ENCODE results near the gene LRRC4C.

LRRC4C gene

DNA sequence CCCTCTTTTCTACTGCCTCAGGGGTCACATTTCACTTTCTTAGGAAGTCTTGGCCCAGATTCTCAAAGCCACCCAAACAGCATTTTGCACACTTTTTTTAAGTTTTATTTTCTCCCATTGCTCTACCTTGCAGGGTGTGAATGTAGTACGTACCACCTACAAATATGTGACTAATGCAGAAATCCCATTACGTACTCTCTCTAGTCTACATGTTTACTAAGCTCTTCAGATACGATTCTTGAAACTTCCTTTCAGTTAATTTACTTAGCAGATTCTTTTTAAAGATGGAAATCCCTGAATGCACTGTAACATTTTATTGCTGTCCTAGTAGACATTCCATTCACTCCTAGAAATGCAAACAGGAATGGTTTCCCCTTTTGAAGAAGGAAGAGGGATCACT is 61.3 kb downstream of the LRRC4C start:
- Mint-ChIP-seq H3K4me3 (no peak overlapping the region), H3K27me3 (no peaks in the 10 kb centered on the region), H3K4me1 (ENCODE audit: low read depth) (no peaks in the 10 kb centered on the region), H3K27ac (no peak overlapping the region), H3K9me3 (peaks cover 26% of the 10 kb centered on the region), H3K36me3 (ENCODE audit: low read depth) (no peaks in the 10 kb centered on the region)
- no peak for DNase-seq

- Mint-ChIP-seq H3K4me3 (no peak overlapping the region), H3K4me1 (ENCODE audit: low read depth) (no peaks in the 10 kb centered on the region), H3K9me3 (peaks cover 24% of the 10 kb centered on the region), H3K27me3 (no peaks in the 10 kb centered on the region), H3K27ac (no peak overlapping the region), H3K36me3 (ENCODE audit: low read depth) (no peaks in the 10 kb centered on the region)
- DNase-seq, result no peak
Observed at GRCh38 chr11:41394521-41395195, 64.8 kb downstream of the LRRC4C start.

- H3K36me3 Mint-ChIP-seq (ENCODE audit: low read depth), result no peaks in the 10 kb centered on the region
- H3K4me3 Mint-ChIP-seq, result no peak overlapping the region
- H3K4me1 Mint-ChIP-seq (ENCODE audit: low read depth), result no peaks in the 10 kb centered on the region
- no peak overlapping the region for H3K27ac Mint-ChIP-seq
- H3K9me3 Mint-ChIP-seq, result peaks cover 29% of the 10 kb centered on the region
- H3K27me3 Mint-ChIP-seq, result no peaks in the 10 kb centered on the region
- no peak for DNase-seq
Observed at GRCh38 chr11:41392596-41392995, 66.9 kb downstream of the LRRC4C start.

DNA sequence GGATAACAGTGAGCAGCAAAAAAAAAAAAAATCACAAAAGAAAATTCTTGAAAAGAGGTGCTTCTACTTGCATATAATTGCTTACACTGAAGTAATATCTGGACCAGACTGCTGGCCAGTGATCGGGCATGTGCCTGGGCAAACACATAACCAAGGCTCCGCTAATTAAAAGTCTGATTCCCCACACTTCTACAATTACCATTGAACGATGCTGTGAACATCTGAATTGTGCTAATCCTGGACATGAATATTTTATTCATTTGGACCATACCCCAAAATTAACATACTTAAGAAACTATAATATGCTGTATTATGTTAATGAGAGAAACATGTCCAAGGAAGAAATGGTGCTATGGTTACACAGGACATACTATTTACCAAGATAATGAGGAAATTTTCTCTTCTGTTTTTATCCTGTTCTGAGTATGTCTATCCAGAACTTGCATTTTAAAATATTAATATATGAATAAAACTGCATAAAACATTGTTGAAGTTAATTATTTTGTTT is 69.8 kb downstream of the LRRC4C start:
- Mint-ChIP-seq H3K36me3 (ENCODE audit: low read depth) (no peaks in the 10 kb centered on the region), H3K4me3 (no peak overlapping the region), H3K27ac (no peak overlapping the region), H3K9me3 (peaks cover 23% of the 10 kb centered on the region), H3K27me3 (no peaks in the 10 kb centered on the region), H3K4me1 (ENCODE audit: low read depth) (no peaks in the 10 kb centered on the region)
- DNase-seq, result no peak

GRCh38 chr11:41384329-41384728 is 75.1 kb downstream of the LRRC4C start:
- Mint-ChIP-seq H3K27me3 (no peaks in the 10 kb centered on the region), H3K9me3 (peaks cover 13% of the 10 kb centered on the region), H3K4me1 (ENCODE audit: low read depth) (no peaks in the 10 kb centered on the region), H3K27ac (no peak overlapping the region), H3K36me3 (ENCODE audit: low read depth) (no peaks in the 10 kb centered on the region), H3K4me3 (no peak overlapping the region)
- no peak for DNase-seq

DNA sequence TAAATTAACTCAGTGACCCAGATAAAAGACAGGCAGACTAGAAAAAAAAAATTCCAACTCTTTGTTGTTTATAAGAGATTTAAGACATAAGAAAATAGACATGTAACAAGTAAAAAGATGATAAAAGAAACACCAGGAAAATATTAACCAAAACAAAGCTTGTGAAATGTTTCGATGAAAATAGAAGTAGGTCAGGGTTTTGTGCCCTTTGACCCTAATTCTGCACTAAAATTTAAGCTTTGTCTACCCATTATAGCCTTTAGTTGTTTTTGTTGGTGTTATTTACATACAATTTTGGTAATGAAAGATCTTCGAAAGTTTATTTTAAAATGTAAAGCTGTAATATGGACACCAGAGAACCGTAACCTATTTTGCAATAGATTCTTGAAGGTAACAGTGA is 75.7 kb downstream of the LRRC4C start:
- Mint-ChIP-seq H3K4me1 (ENCODE audit: low read depth) (no peaks in the 10 kb centered on the region), H3K27ac (no peak overlapping the region), H3K4me3 (no peak overlapping the region), H3K36me3 (ENCODE audit: low read depth) (no peaks in the 10 kb centered on the region), H3K9me3 (peaks cover 10% of the 10 kb centered on the region), H3K27me3 (no peaks in the 10 kb centered on the region)
- DNase-seq, result no peak

GRCh38 chr11:41382927-41383326 is 76.5 kb downstream of the LRRC4C start:
- no peak overlapping the region for H3K4me3 Mint-ChIP-seq
- H3K4me1 Mint-ChIP-seq (ENCODE audit: low read depth), result no peaks in the 10 kb centered on the region
- H3K27ac Mint-ChIP-seq, result no peak overlapping the region
- H3K36me3 Mint-ChIP-seq (ENCODE audit: low read depth), result no peaks in the 10 kb centered on the region
- H3K27me3 Mint-ChIP-seq, result no peaks in the 10 kb centered on the region
- DNase-seq, result no peak
- peaks cover 6% of the 10 kb centered on the region for H3K9me3 Mint-ChIP-seq

DNA sequence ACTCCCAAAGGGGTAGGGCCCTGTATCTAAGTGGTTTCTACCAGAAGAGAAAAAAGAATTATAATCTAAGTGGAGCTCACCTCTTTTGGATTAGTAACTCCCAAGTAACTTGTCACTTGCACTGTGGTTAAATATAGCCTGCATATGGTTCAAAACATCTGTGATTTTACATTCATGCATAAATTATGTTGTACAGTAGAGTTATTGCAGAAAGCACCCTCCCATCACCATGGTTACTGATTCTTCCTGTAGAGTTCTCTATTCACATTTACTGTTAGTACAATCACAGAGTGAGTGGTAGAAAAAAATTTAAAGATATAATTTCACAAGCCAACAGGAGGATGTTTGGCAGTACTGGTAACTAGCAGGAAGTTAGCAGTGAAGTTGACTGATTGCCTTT is 80.4 kb downstream of the LRRC4C start:
- Mint-ChIP-seq H3K27me3 (no peaks in the 10 kb centered on the region), H3K4me3 (no peak overlapping the region), H3K27ac (no peak overlapping the region), H3K4me1 (ENCODE audit: low read depth) (no peaks in the 10 kb centered on the region), H3K36me3 (ENCODE audit: low read depth) (no peaks in the 10 kb centered on the region), H3K9me3 (peaks cover 5% of the 10 kb centered on the region)
- no peak for DNase-seq

- Mint-ChIP-seq H3K9me3 (peaks cover 5% of the 10 kb centered on the region), H3K4me1 (ENCODE audit: low read depth) (no peaks in the 10 kb centered on the region), H3K27me3 (no peaks in the 10 kb centered on the region), H3K4me3 (no peak overlapping the region), H3K27ac (no peak overlapping the region), H3K36me3 (ENCODE audit: low read depth) (no peaks in the 10 kb centered on the region)
- DNase-seq, result no peak
Observed at GRCh38 chr11:41377709-41378394, 81.6 kb downstream of the LRRC4C start.

DNA sequence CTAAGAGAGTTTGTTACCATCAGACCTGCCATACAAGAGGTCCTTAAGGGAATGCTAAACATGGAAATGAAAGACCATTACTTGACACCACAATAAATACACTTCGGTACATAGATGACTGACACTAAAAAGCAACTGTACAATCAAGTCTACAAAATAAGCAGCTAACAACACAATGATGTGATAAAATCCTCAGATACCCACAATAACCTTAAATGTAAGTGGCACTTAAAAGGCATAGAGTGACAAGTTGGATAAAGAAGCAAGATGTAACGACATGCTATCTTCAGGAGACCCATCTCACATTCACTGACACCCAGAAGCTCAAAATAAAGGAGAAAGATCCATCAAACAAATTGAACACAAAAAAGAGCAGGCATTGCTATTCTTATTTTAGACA is 107.6 kb downstream of the LRRC4C start:
- Mint-ChIP-seq H3K9me3 (peaks cover 21% of the 10 kb centered on the region), H3K4me1 (ENCODE audit: low read depth) (no peaks in the 10 kb centered on the region), H3K36me3 (ENCODE audit: low read depth) (no peaks in the 10 kb centered on the region), H3K27ac (no peak overlapping the region), H3K27me3 (no peaks in the 10 kb centered on the region), H3K4me3 (no peak overlapping the region)
- DNase-seq, result no peak

- Mint-ChIP-seq H3K4me3 (no peak overlapping the region), H3K36me3 (ENCODE audit: low read depth) (no peaks in the 10 kb centered on the region), H3K4me1 (ENCODE audit: low read depth) (no peaks in the 10 kb centered on the region), H3K27ac (no peak overlapping the region), H3K9me3 (peaks cover 16% of the 10 kb centered on the region), H3K27me3 (no peaks in the 10 kb centered on the region)
- DNase-seq, result no peak
Observed at GRCh38 chr11:41346042-41346441, 113.4 kb downstream of the LRRC4C start.

GRCh38 chr11:41334007-41334933 is 125.2 kb downstream of the LRRC4C start:
- peaks cover 13% of the 10 kb centered on the region for H3K9me3 Mint-ChIP-seq
- no peaks in the 10 kb centered on the region for H3K27me3 Mint-ChIP-seq
- DNase-seq, result no peak
- no peak overlapping the region for H3K27ac Mint-ChIP-seq
- H3K4me3 Mint-ChIP-seq, result no peak overlapping the region
- no peaks in the 10 kb centered on the region for H3K36me3 Mint-ChIP-seq (ENCODE audit: low read depth)
- no peaks in the 10 kb centered on the region for H3K4me1 Mint-ChIP-seq (ENCODE audit: low read depth)

DNA sequence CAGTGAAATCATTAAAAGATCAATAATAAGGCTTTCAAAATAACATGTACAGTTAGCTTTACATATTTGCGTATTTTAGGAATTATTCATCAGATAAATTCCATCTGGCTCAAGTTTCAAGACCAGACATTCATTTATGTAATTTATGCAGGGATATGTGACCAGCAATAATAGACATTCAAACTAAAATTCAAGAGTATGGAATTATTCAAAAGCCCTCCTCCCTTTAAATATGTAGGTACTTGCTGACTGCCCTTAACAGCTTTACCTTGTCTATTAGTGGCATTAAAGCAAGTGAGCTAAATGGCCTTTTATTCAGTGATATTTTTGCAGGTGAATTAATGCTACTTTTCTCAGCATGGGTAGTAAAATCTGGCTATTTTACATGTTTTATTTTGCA is 126.1 kb downstream of the LRRC4C start:
- H3K4me3 Mint-ChIP-seq, result no peak overlapping the region
- peaks cover 16% of the 10 kb centered on the region for H3K9me3 Mint-ChIP-seq
- no peak overlapping the region for H3K27ac Mint-ChIP-seq
- no peaks in the 10 kb centered on the region for H3K4me1 Mint-ChIP-seq (ENCODE audit: low read depth)
- no peak for DNase-seq
- H3K36me3 Mint-ChIP-seq (ENCODE audit: low read depth), result no peaks in the 10 kb centered on the region
- no peaks in the 10 kb centered on the region for H3K27me3 Mint-ChIP-seq

GRCh38 chr11:41328324-41328723 is 131.1 kb downstream of the LRRC4C start:
- Mint-ChIP-seq H3K4me3 (no peak overlapping the region), H3K36me3 (ENCODE audit: low read depth) (no peaks in the 10 kb centered on the region), H3K9me3 (peaks cover 20% of the 10 kb centered on the region), H3K27me3 (no peaks in the 10 kb centered on the region), H3K27ac (no peak overlapping the region), H3K4me1 (ENCODE audit: low read depth) (no peaks in the 10 kb centered on the region)
- no peak for DNase-seq

Data from activated T-cell treated with anti-CD3 and anti-CD28 coated beads, Interleukin-2, amount 50 U/mL, for 24 hours (primary cell).